Trophoblast cell (in vitro differentiated cells and primary cell): ENCODE results near the gene SEMA6A.

ENCODE experiments used
- DNase-seq, 2 donors: peaks; one replicate each; pipeline ENCODE4 v3.0.0-alpha.2; 2016
- H2AFZ ChIP-seq: 2 replicates; pipeline ENCODE4 v1.6.1; 2013; ENCODE audit warnings: low read length, moderate library complexity, mild to moderate bottlenecking; ENCODE audit not compliant: insufficient read depth, poor library complexity
- H2AK5ac ChIP-seq: 2 replicates; pipeline ENCODE4 v1.6.1; 2013; ENCODE audit warnings: mild to moderate bottlenecking, low read length
- H2BK120ac ChIP-seq: 2 replicates; pipeline ENCODE4 v1.6.1; 2013; ENCODE audit warnings: low read length, mild to moderate bottlenecking, moderate library complexity; ENCODE audit not compliant: insufficient read depth, poor library complexity
- H2BK12ac ChIP-seq: 2 replicates; pipeline ENCODE4 v1.6.1; 2013; ENCODE audit warnings: mild to moderate bottlenecking, low read length, moderate library complexity
- H2BK5ac ChIP-seq: 2 replicates; pipeline ENCODE4 v1.6.1; 2013; ENCODE audit warnings: low read length, low read depth, moderate library complexity, mild to moderate bottlenecking; ENCODE audit not compliant: poor library complexity
- H3K14ac ChIP-seq: 2 replicates; pipeline ENCODE4 v1.6.1; 2013; ENCODE audit warnings: mild to moderate bottlenecking, low read length
- H3K18ac ChIP-seq: 2 replicates; pipeline ENCODE4 v1.6.1; 2013; ENCODE audit warnings: mild to moderate bottlenecking, low read length
- H3K23ac ChIP-seq: 2 replicates; pipeline ENCODE4 v1.6.1; 2013; ENCODE audit warnings: low read length
- H3K27ac ChIP-seq: 2 replicates; pipeline ENCODE4 v1.5.1; 2013; ENCODE audit warnings: low read depth, mild to moderate bottlenecking, inconsistent platforms, low read length, moderate library complexity
- H3K27me3 ChIP-seq: 2 replicates; pipeline ENCODE4 v1.6.1; 2013; ENCODE audit warnings: inconsistent platforms, mild to moderate bottlenecking, low read length, moderate library complexity; ENCODE audit not compliant: insufficient read depth
- H3K36me3 ChIP-seq, 2 experiments: 1 replicate in 1 of 2; 2 replicates in 1 of 2; pipeline ENCODE4 v1.6.1; 2013; ENCODE audit warnings: low read length in 2 of 2, mild to moderate bottlenecking in 2 of 2, moderate library complexity in 1 of 2; ENCODE audit not compliant: insufficient read depth in 2 of 2, control insufficient read depth in 1 of 2
- H3K4ac ChIP-seq: 2 replicates; pipeline ENCODE4 v1.6.1; 2013; ENCODE audit warnings: low read depth, mild to moderate bottlenecking, low read length, moderate library complexity
- H3K4me1 ChIP-seq, 2 experiments: 1 replicate in 1 of 2; 2 replicates in 1 of 2; pipeline ENCODE4 v1.6.1; 2013; ENCODE audit warnings: low read length in 2 of 2, mild to moderate bottlenecking in 2 of 2, moderate library complexity in 1 of 2; ENCODE audit not compliant: insufficient read depth in 2 of 2, control insufficient read depth in 1 of 2
- H3K4me2 ChIP-seq: 2 replicates; pipeline ENCODE4 v1.6.1; 2013; ENCODE audit warnings: inconsistent platforms, mild to moderate bottlenecking, low read length, moderate library complexity
- H3K4me3 ChIP-seq: 2 replicates; pipeline ENCODE4 v1.5.1; 2013; ENCODE audit warnings: mild to moderate bottlenecking, low read depth, low read length, inconsistent platforms
- H3K79me1 ChIP-seq: one replicate; pipeline ENCODE4 v1.6.1; 2013; ENCODE audit warnings: low read length
- H3K79me2 ChIP-seq: 2 replicates; pipeline ENCODE4 v1.6.1; 2013; ENCODE audit warnings: low read length, mild to moderate bottlenecking; ENCODE audit not compliant: control insufficient read depth, insufficient read depth, poor library complexity
- H3K9ac ChIP-seq: 2 replicates; pipeline ENCODE4 v1.6.1; 2013; ENCODE audit warnings: mild to moderate bottlenecking, low read length
- H3K9me3 ChIP-seq: 2 replicates; pipeline ENCODE4 v1.6.1; 2013; ENCODE audit warnings: low read depth, mild to moderate bottlenecking, control low read depth, inconsistent platforms, low read length; ENCODE audit not compliant: insufficient read depth
- H4K12ac ChIP-seq: 2 replicates; pipeline ENCODE4 v1.6.1; 2013; ENCODE audit warnings: low read depth, mild to moderate bottlenecking, low read length, moderate library complexity
- H4K8ac ChIP-seq: 2 replicates; pipeline ENCODE4 v1.6.1; 2013; ENCODE audit warnings: low read depth, mild to moderate bottlenecking, low read length, moderate library complexity
- H4K91ac ChIP-seq: one replicate; pipeline ENCODE4 v1.6.1; 2013; ENCODE audit warnings: low read depth, mild to moderate bottlenecking, low read length, moderate library complexity
- WGBS: extraction: QIAGEN DNeasy Blood & Tissue Kit; methylation state at CpG from one replicate; pipeline ENCODE4 v1.1.7; 2013; ENCODE audit warnings: missing lambda C conversion rate; ENCODE audit not compliant: insufficient read length, insufficient coverage; ENCODE audit errors: extremely low coverage; 5-methylcytosine and 5-hydroxymethylcytosine counted together

The SEMA6A gene

DNA sequence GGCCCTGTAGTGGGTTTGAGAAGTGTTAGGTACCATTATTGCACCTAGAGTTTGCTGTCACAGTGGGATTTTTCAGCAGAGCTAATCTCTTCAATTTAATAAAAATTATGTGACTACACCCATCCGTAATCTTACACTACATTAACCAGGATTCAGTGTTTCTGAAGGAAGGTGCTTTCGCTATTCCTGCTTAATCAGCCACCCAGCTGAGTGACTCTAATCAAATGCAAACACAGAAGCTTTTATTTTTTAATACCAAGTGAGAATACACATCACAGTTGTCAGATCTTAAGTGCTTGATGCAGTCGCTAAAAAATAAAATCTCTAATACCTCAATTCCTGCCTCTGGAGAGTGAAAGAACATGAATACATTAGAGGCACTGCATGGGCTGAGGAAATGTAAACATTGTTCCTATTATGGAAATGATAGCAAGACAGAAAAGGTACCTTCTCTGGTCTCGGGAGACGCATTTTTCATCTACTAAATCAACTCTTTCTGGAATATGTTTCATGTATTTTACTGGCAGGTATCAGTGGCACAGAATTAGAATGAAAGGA lies 125.7 kb downstream of the SEMA6A start:
- Histone ChIP-seq H3K4me2 (no peak overlapping the region), H3K4me3 (no peak overlapping the region), H2BK12ac (no peak overlapping the region), H4K91ac (no peak overlapping the region), H3K4me1 (peaks cover 0 to 7% of the 10 kb centered on the region in 2 experiments), H2AK5ac (no peak overlapping the region), H3K9me3 (no peaks in the 10 kb centered on the region), H3K4ac (no peak overlapping the region), H2BK5ac (no peak overlapping the region), H4K8ac (no peak overlapping the region), H3K14ac (no peak overlapping the region), H3K79me2 (no peaks in the 10 kb centered on the region), H3K18ac (no peak overlapping the region), H3K36me3 (peaks cover 31 to 40% of the 10 kb centered on the region in 2 experiments), H3K27ac (no peak overlapping the region), H2AFZ (no peak overlapping the region), H3K23ac (no peak overlapping the region), H3K27me3 (no peaks in the 10 kb centered on the region), H3K9ac (no peak overlapping the region), H3K79me1 (peaks cover 5% of the 10 kb centered on the region), H2BK120ac (no peak overlapping the region), H4K12ac (no peak overlapping the region)
- DNase-seq: no peak
- no CpG with 5 or more reads among the region's 5 CpGs for WGBS

DNA sequence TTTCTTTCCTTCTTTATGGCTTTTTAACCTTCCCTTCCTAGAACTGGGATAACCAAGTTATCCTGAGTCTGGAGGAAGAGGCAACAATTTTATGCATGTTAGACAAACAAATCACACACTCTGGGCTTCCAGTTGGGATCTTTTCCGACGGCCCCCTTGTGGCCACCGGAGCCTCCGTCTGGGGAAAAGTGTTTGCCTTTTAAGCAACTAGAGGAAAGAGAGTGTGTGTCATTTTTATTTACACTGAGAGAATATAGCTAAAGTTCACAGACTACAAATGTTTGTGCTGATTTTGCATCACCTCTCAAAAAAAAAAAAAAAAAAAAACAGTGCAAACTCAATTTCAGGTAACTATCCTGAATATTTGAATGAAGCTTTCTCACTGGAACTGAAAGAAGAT lies 126.2 kb downstream of the SEMA6A start:
- Histone ChIP-seq H3K4ac (no peak overlapping the region), H3K4me2 (no peak overlapping the region), H3K27me3 (no peaks in the 10 kb centered on the region), H3K9ac (no peak overlapping the region), H4K12ac (no peak overlapping the region), H2AFZ (no peak overlapping the region), H3K14ac (no peak overlapping the region), H2BK5ac (no peak overlapping the region), H2AK5ac (no peak overlapping the region), H3K4me1 (peaks cover 0 to 5% of the 10 kb centered on the region in 2 experiments), H3K23ac (no peak overlapping the region), H2BK120ac (no peak overlapping the region), H2BK12ac (no peak overlapping the region), H4K91ac (no peak overlapping the region), H3K18ac (no peak overlapping the region), H3K36me3 (peaks cover 30 to 41% of the 10 kb centered on the region in 2 experiments), H3K79me2 (no peaks in the 10 kb centered on the region), H3K27ac (no peak overlapping the region), H3K79me1 (peaks cover 3% of the 10 kb centered on the region), H4K8ac (no peak overlapping the region), H3K9me3 (no peaks in the 10 kb centered on the region), H3K4me3 (no peak overlapping the region)
- no peak for DNase-seq
- no CpG with 5 or more reads among the region's 4 CpGs for WGBS

DNA sequence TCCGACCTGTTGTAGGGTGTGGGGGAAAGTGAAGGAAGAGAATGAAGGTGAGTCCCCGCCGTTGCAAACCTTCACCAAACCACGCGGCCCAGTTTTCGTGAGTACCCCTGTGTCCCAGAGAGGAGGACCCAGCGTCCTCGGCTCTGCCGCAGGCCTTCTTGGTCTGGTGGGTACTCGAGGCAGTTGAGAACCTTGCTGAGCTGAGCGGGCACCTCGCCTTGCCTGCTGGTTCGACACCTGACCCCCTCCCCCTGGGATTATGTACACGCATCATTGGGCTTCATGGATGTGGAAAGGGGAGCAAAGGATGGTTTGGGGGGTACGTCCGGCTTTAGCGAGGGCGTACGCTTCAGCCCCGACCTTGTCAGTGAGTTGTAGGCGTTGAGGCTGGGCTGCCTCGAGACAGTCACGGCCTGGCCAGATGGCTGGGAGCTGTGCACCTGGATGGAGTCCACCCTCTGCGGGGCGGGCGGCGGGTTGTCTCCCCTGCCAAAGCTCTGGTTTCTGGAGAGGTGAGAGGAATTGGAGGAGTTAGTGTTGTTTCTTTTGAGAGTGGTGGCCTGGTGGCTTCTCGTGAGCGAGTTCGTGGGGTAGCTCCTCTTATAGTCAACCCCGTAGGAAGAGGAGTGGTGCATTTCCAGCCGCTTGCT lies 128.1 kb downstream of the SEMA6A start:
- Histone ChIP-seq H3K14ac (no peak overlapping the region), H3K79me1 (no peaks in the 10 kb centered on the region), H3K27ac (no peak overlapping the region), H3K4me1 (no peaks in the 10 kb centered on the region), H3K4me2 (no peak overlapping the region), H4K12ac (no peak overlapping the region), H3K27me3 (no peaks in the 10 kb centered on the region), H2BK12ac (no peak overlapping the region), H2AK5ac (no peak overlapping the region), H3K79me2 (no peaks in the 10 kb centered on the region), H4K8ac (no peak overlapping the region), H3K18ac (no peak overlapping the region), H2AFZ (no peak overlapping the region), H2BK5ac (no peak overlapping the region), H3K9me3 (no peaks in the 10 kb centered on the region), H3K4ac (no peak overlapping the region), H3K23ac (no peak overlapping the region), H3K9ac (no peak overlapping the region), H2BK120ac (no peak overlapping the region), H3K36me3 (peaks cover 30 to 39% of the 10 kb centered on the region in 2 experiments), H4K91ac (no peak overlapping the region), H3K4me3 (no peak overlapping the region)
- no CpG with 5 or more reads among the region's 32 CpGs for WGBS
- DNase-seq: no peak

DNA sequence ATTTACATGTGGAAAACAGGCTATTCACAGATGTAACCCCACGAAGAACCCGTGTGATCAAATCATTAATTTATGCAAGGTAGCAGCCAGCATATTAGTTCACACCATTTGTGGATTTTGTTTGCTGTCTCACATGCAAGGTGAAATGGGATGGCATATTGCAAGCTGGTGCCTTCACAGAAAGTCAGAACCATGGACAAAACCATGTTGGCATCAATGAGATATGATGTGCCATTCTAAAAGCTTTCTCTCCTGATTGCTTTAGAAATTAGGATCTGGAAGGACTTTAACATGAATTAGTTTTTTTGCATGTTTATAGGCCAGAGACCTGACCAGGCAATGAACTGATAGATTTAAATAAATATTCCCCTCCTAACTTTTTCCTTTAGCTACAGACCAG lies 129.3 kb downstream of the SEMA6A start:
- Histone ChIP-seq H3K9me3 (no peaks in the 10 kb centered on the region), H3K4me1 (no peaks in the 10 kb centered on the region), H3K4ac (no peak overlapping the region), H2AFZ (no peak overlapping the region), H2BK12ac (no peak overlapping the region), H3K14ac (no peak overlapping the region), H2BK5ac (no peak overlapping the region), H3K27ac (no peak overlapping the region), H3K27me3 (no peaks in the 10 kb centered on the region), H2AK5ac (no peak overlapping the region), H4K91ac (no peak overlapping the region), H3K36me3 (peaks cover 30 to 34% of the 10 kb centered on the region in 2 experiments), H4K12ac (no peak overlapping the region), H3K79me2 (no peaks in the 10 kb centered on the region), H3K9ac (no peak overlapping the region), H3K4me3 (no peak overlapping the region), H2BK120ac (no peak overlapping the region), H3K23ac (no peak overlapping the region), H4K8ac (no peak overlapping the region), H3K18ac (no peak overlapping the region), H3K4me2 (no peak overlapping the region), H3K79me1 (no peaks in the 10 kb centered on the region)
- WGBS: no CpG with 5 or more reads among the region's 2 CpGs
- no peak for DNase-seq
